ENCODE results near the gene PTMA. TPM values are rescaled to one million over a fixed set of nuclear protein-coding genes. Genes with fewer than 3 reads are reported as not detected.

The PTMA gene
- total and polyA plus RNA-seq, 9 of the 15 experiments (the other 6 are each of a cell fraction or from before 2014, with no cell fraction given) = 429 to 2,322 (median 1,578) TPM

DNA sequence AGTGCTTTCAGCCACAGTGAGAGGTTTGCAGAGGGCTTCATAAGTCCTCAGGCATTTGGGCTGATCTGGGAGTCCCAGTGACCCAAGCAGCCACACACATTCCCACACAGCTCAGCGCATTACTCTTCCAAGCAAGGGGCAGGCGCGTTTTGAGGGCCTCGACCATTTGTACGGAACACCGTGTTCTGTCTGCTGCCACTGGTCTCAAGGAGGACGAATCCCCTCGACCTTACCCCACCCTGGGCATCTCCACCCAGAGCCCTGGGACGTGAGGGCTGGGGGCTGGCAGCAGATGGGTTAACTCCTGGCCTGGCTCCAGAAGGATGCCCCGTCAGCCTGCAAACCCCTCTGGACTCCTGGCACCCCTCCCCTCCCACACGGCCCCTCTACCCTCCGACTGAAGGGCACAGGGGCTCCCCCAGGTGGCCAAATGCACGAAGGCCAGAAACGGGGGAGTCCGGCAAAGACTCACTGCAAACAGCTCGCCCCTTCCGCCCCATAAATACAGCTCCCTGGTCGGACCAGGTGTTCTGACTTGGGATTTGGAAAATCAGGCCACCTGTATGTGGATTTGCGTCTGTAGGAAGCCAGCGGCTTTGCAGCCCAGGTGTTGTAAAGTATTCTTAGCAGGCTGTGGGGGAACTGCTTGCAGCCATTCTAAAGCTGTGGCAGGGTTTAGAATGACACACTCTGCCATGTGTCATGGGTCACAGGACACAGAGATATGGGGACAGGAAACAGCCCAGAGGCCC lies 33.6 kb upstream of the PTMA start (continued):
- 0 out of 2 replicates have a peak, but pooled peaks have one; percentile 31 for TF ChIP-seq GATAD2A (IDR thresholded peaks at IDR 0.05)
- 0 out of 2 replicates have a peak, but pooled peaks have one; percentile 31 for TF ChIP-seq HDAC8 (tag; IDR thresholded peaks at IDR 0.05)
- TF ChIP-seq SMC3 (conservative IDR thresholded peaks at IDR 0.05; ENCODE audit: insufficient read depth, low read depth, low read length) = peak; percentile 31; the same call in 1 of the 2 replicates
- TF ChIP-seq, protein P1, sequence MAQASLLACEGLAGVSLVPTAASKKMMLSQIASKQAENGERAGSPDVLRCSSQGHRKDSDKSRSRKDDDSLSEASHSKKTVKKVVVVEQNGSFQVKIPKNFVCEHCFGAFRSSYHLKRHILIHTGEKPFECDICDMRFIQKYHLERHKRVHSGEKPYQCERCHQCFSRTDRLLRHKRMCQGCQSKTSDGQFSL (CRISPR knock-in tag; IDR thresholded peaks at IDR 0.05) = peak; percentile 45; the same call in 1 of the 2 replicates
- TF ChIP-seq, protein P1 (tag; IDR thresholded peaks at IDR 0.05) = no peak
- TF ChIP-seq TAF1 (IDR thresholded peaks at IDR 0.05; ENCODE audit: control insufficient read depth, extremely low read depth, insufficient read depth, low read length, severe bottlenecking) = no peak
- 0 out of 2 replicates have a peak, but pooled peaks have one; percentile 3 for TF ChIP-seq EGR1 (conservative IDR thresholded peaks at IDR 0.05)
- no peak for TF ChIP-seq NFXL1 (CRISPR knock-in tag; IDR thresholded peaks at IDR 0.05)
- TF ChIP-seq, protein P2, sequence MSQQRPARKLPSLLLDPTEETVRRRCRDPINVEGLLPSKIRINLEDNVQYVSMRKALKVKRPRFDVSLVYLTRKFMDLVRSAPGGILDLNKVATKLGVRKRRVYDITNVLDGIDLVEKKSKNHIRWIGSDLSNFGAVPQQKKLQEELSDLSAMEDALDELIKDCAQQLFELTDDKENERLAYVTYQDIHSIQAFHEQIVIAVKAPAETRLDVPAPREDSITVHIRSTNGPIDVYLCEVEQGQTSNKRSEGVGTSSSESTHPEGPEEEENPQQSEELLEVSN (IDR thresholded peaks at IDR 0.05; ENCODE audit: borderline replicate concordance in 1 of 2, extremely low read depth in 1 of 2, insufficient read depth in 1 of 2, insufficient read length in 1 of 2, low read depth in 1 of 2, low read length in 1 of 2, poor library complexity in 1 of 2, severe bottlenecking in 1 of 2) = peak in 1 of 2 experiments; percentile 60
- TF ChIP-seq TCF7L2 (IDR thresholded peaks at IDR 0.05; ENCODE audit: low read depth, low read length) = no peak
- TF ChIP-seq, protein P3, sequence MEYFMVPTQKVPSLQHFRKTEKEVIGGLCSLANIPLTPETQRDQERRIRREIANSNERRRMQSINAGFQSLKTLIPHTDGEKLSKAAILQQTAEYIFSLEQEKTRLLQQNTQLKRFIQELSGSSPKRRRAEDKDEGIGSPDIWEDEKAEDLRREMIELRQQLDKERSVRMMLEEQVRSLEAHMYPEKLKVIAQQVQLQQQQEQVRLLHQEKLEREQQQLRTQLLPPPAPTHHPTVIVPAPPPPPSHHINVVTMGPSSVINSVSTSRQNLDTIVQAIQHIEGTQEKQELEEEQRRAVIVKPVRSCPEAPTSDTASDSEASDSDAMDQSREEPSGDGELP (CRISPR knock-in tag; IDR thresholded peaks at IDR 0.05; ENCODE audit: borderline replicate concordance) = peak; percentile 44; the same call in 1 of the 2 replicates
- no peak for TF ChIP-seq KLF6 (CRISPR knock-in tag; IDR thresholded peaks at IDR 0.05; ENCODE audit: borderline replicate concordance)
- no peak for TF ChIP-seq XRCC5 (IDR thresholded peaks at IDR 0.05; ENCODE audit: low read depth, low read length)
- TF ChIP-seq, protein P4, sequence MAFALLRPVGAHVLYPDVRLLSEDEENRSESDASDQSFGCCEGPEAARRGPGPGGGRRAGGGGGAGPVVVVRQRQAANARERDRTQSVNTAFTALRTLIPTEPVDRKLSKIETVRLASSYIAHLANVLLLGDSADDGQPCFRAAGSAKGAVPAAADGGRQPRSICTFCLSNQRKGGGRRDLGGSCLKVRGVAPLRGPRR (CRISPR knock-in tag; IDR thresholded peaks at IDR 0.05) = no peak
- TF ChIP-seq TBL1XR1 (IDR thresholded peaks at IDR 0.05; ENCODE audit: low read length in 2 of 2) = no peak
- no peak for TF ChIP-seq MAFG (tag; conservative IDR thresholded peaks at IDR 0.05)
- TF ChIP-seq MECOM (CRISPR knock-in tag; IDR thresholded peaks at IDR 0.05) = no peak
- TF ChIP-seq RAD51 (IDR thresholded peaks at IDR 0.05; ENCODE audit: borderline replicate concordance, low read depth) = no peak
- no peak for TF ChIP-seq MTF1 (CRISPR knock-in tag; IDR thresholded peaks at IDR 0.05; ENCODE audit: borderline replicate concordance)
- TF ChIP-seq, protein P5, sequence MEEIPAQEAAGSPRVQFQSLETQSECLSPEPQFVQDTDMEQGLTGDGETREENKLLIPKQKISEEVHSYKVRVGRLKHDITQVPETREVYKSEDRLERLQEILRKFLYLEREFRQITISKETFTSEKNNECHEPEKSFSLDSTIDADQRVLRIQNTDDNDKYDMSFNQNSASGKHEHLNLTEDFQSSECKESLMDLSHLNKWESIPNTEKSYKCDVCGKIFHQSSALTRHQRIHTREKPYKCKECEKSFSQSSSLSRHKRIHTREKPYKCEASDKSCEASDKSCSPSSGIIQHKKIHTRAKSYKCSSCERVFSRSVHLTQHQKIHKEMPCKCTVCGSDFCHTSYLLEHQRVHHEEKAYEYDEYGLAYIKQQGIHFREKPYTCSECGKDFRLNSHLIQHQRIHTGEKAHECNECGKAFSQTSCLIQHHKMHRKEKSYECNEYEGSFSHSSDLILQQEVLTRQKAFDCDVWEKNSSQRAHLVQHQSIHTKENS (CRISPR knock-in tag; IDR thresholded peaks at IDR 0.05) = no peak
- TF ChIP-seq KDM5B (IDR thresholded peaks at IDR 0.05; ENCODE audit: insufficient replicate concordance, low read depth, low read length) = no peak
- TF ChIP-seq SREBF2 (CRISPR knock-in tag; IDR thresholded peaks at IDR 0.05) = no peak
- no peak for TF ChIP-seq ADNP (tag; IDR thresholded peaks at IDR 0.05)

All from K562 (cell line).